Breast epithelium (tissue), 4 donors: ENCODE measurements around the gene CMPK2. TPM values are rescaled to one million over a fixed set of nuclear protein-coding genes. Genes with fewer than 3 reads are reported as not detected.
"Not testable (repeated sequence)": the region's sequence is repeated elsewhere in the genome, so short reads cannot be mapped to it uniquely, and the experiment has no call there.

Experiments
- DNase-seq, 2 donors: peaks; one replicate each; pipeline ENCODE4 v3.0.0-alpha.2; 2019; ENCODE audit warnings: low spot score in 2 of 2
- H3K27ac ChIP-seq, 2 donors: fragments of 200-600 bp; sonication (generic) in 1 of 2; one replicate each; pipeline ENCODE4 v1.5.1; 2016 to 2019; ENCODE audit warnings: mild to moderate bottlenecking in 1 of 2
- H3K27me3 ChIP-seq, 2 donors: fragments of 200-600 bp; sonication (generic) in 1 of 2; one replicate each; pipeline versions ENCODE4 v1.5.1 to v1.6.0; 2017 to 2019; ENCODE audit warnings: control low read depth in 1 of 2, mild to moderate bottlenecking in 1 of 2
- H3K36me3 ChIP-seq: fragments of 200-600 bp; one replicate; pipeline ENCODE4 v1.5.1; 2019
- H3K4me1 ChIP-seq, 2 donors: fragments of 200-600 bp; sonication (generic); one replicate each; pipeline ENCODE4 v1.5.1; 2016 to 2019; ENCODE audit warnings: control low read depth in 1 of 2
- H3K4me3 ChIP-seq, 3 donors: fragments of 200-600 bp; sonication (generic); 1 replicate in 2 of 3; 2 replicates in 1 of 3; pipeline ENCODE4 v1.5.1; 2016 to 2019; ENCODE audit warnings: mild to moderate bottlenecking in 3 of 3, moderate library complexity in 2 of 3
- H3K9me3 ChIP-seq, 2 donors: fragments of 200-600 bp; sonication (generic) in 1 of 2; one replicate each; pipeline ENCODE4 v1.5.1; 2016 to 2019; ENCODE audit warnings: control low read depth in 1 of 2
- POLR2A ChIP-seq: fragments of 450-650 bp; IDR thresholded peaks from one replicate; pipeline ENCODE4 v1.6.1; 2016; ENCODE audit warnings: antibody characterized with exemption, mild to moderate bottlenecking, moderate library complexity
- POLR2AphosphoS5 ChIP-seq, 3 donors: sonication (generic); formaldehyde crosslinking; IDR thresholded peaks; one replicate each; pipeline ENCODE4 v1.6.1; 2017; ENCODE audit warnings: antibody characterized with exemption in 3 of 3
- intact Hi-C: fragments of 100-400 bp; cut with DNase I; formaldehyde crosslinking; loops from one replicate; pipeline ENCODE4 v1.15.1; 2023; ENCODE audit warnings: low total_unique reads
- total RNA-seq, 3 donors: library from RNA; depleted of rRNA; stranded (reverse); fragments of >200 nt; gene quantifications; one replicate each; pipeline ENCODE4 v1.1.0, GENCODE V29; 2016
- TF ChIP-seq, protein P1 (sequence below), 3 donors: fragments of 450-650 bp; IDR thresholded peaks; one replicate each; pipeline ENCODE4 v1.5.1; 2016 to 2017; ENCODE audit warnings: antibody characterized with exemption in 3 of 3, mild to moderate bottlenecking in 3 of 3, moderate library complexity in 3 of 3

CMPK2 gene
- total RNA-seq, 3 donors from 2014 or later = 3.3 to 4.2 (median 4.0) TPM

DNA sequence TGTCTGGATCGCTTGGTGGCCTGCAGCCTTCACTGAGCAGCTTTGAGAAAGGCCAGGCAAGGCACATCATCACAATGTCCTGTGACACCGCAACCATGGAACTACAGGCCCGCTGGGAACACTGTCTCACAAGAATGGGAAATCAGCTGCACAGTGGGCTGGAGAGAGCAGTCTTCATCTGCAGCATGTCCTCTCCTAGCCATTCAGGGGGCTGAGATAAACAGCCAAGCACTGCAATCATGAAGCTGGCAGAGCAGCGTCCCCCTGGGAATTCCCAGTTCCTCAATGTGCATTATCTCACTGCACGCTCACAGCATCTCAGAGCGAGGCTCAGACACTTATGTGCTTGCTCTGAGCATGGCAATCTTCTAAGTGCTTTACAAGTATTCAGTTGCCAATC is 1.9 kb downstream of the CMPK2 start:
- Histone ChIP-seq H3K9me3 (peaks cover 2 to 7% of the 10 kb centered on the region in 2 donors), H3K27me3 (no peaks in the 10 kb centered on the region), H3K36me3 (no peaks in the 10 kb centered on the region), H3K4me1 (no peaks in the 10 kb centered on the region), H3K27ac (no peak overlapping the region), H3K4me3 (no peak overlapping the region)
- DNase-seq = no peak
- intact Hi-C loops = no loop called here
- TF ChIP-seq POLR2AphosphoS5 (IDR thresholded peaks at IDR 0.05) (no peak), POLR2A (no peak)
- TF ChIP-seq, protein P1, sequence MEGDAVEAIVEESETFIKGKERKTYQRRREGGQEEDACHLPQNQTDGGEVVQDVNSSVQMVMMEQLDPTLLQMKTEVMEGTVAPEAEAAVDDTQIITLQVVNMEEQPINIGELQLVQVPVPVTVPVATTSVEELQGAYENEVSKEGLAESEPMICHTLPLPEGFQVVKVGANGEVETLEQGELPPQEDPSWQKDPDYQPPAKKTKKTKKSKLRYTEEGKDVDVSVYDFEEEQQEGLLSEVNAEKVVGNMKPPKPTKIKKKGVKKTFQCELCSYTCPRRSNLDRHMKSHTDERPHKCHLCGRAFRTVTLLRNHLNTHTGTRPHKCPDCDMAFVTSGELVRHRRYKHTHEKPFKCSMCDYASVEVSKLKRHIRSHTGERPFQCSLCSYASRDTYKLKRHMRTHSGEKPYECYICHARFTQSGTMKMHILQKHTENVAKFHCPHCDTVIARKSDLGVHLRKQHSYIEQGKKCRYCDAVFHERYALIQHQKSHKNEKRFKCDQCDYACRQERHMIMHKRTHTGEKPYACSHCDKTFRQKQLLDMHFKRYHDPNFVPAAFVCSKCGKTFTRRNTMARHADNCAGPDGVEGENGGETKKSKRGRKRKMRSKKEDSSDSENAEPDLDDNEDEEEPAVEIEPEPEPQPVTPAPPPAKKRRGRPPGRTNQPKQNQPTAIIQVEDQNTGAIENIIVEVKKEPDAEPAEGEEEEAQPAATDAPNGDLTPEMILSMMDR (IDR thresholded peaks at IDR 0.05) = no peak

DNA sequence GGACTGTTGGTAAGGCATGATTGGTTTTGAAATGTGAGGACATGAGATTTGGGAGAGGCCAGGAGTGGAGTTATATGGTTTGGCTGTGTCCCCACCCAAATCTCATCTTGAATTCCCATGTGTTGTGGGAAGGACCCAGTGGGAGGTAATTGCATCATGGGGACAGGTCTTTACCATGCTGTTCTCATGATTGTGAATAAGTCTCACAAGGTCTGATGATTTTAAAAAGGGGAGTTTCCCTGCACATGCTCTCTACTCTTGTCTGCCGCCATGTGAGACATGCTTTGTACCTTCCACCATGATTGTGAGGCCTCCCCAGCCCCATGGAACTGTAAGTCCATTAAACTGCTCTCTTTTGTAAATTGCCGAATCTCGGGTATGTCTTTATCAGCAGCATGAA is 5.4 kb downstream of the CMPK2 start:
- H3K9me3 ChIP-seq = peaks cover 7 to 10% of the 10 kb centered on the region in 2 donors
- no peaks in the 10 kb centered on the region for H3K27me3 ChIP-seq
- no peaks in the 10 kb centered on the region for H3K36me3 ChIP-seq
- no peak for DNase-seq
- TF ChIP-seq POLR2AphosphoS5 (IDR thresholded peaks at IDR 0.05) (no peak), POLR2A (no peak)
- TF ChIP-seq, protein P1 (IDR thresholded peaks at IDR 0.05) = no peak
- no peaks in the 10 kb centered on the region for H3K4me1 ChIP-seq
- intact Hi-C loops = no loop called here
- H3K4me3 ChIP-seq = no peak overlapping the region
- no peak overlapping the region for H3K27ac ChIP-seq

DNA sequence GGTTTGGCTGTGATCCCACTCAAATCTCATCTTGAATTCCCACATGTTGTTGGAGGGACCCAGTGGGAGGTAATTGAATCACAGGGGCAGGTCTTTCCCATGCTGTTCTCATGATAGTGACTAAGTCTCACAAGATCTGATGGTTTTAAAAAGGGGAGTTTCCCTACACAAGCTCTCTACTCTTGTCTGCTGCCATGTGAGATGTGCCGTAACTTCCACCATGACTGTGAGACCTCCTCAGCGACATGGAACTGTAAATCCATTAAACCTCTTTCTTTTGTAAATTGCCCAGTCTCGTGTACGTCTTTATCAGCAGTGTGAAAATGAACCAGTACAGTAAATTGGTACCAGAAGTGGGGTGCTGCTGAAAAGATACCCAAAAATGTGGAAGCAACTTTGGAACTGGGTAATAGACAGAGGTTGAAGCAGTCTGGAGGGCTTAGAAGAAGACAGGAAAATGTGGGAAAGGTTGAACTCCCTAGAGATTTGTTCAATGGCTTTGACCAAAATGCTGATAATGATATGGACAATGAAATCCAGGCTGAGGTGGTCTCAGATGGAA is 7.2 kb downstream of the CMPK2 start:
- H3K4me3 ChIP-seq, H3K36me3 ChIP-seq, intact Hi-C loops, H3K4me1 ChIP-seq, H3K27me3 ChIP-seq, DNase-seq, H3K27ac ChIP-seq: not testable (repeated sequence)
- peaks cover 7 to 10% of the 10 kb centered on the region in 2 donors for H3K9me3 ChIP-seq

DNA sequence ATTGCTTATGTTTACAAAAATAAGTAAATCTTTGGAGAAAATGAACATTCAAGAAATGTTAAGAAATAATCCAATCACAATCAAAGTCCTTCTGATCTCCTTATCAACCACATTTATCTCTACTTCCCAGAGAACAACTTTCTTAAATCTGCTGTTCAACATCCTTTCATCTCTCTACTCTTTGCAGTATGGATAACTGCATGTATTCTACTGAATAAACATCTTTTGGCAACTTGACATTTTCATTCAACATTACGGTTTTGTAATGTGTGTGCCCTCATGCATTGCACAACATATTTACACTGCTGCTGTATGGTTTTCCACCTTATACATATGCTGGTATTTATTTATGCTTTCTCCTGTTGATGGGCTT is 9.2 kb downstream of the CMPK2 start:
- H3K4me1 ChIP-seq = no peaks in the 10 kb centered on the region
- H3K4me3 ChIP-seq = no peak overlapping the region
- no peaks in the 10 kb centered on the region for H3K36me3 ChIP-seq
- intact Hi-C loops = no loop called here
- no peak for DNase-seq
- H3K9me3 ChIP-seq = peaks cover 7 to 16% of the 10 kb centered on the region in 2 donors
- H3K27ac ChIP-seq = no peak overlapping the region
- TF ChIP-seq POLR2AphosphoS5 (IDR thresholded peaks at IDR 0.05) = no peak
- no peak for TF ChIP-seq POLR2A
- TF ChIP-seq, protein P1 (IDR thresholded peaks at IDR 0.05) = no peak
- no peaks in the 10 kb centered on the region for H3K27me3 ChIP-seq

DNA sequence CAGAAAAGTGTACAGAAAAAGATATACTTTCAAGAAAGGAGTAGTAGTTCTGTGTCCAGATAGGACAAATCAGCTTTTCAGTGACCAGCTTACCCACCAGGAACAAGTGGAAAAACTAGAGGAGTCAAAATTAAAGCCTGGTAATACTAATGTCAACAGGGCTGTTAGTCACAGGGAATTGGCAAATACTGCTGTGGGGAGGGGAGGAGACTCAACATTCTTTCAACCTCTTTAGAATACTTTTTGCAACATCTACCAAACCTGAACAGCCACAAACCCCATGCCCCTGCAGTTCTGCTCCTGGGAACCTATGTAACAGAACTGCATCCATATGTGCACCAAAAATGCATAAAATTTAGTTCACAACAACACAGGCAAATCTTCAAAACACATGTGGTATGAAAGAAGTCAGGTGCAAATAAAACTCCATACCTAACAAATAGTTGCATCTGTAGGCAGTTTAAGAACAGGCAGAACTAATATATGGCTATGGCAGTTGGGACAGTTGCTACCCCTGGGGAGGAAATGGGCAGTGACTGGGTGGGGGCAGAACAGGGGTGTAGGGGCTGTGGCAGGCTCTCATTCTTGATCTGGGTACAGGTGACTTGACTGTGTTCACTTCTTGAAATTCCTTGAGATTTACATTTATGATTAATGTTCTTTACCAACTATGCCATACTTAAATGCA is 9.7 kb downstream of the CMPK2 start:
- no peak overlapping the region for H3K27ac ChIP-seq
- no peaks in the 10 kb centered on the region for H3K27me3 ChIP-seq
- DNase-seq = no peak
- intact Hi-C loops = no loop called here
- no peak overlapping the region for H3K4me3 ChIP-seq
- no peaks in the 10 kb centered on the region for H3K4me1 ChIP-seq
- no peaks in the 10 kb centered on the region for H3K36me3 ChIP-seq
- TF ChIP-seq, protein P1 (IDR thresholded peaks at IDR 0.05) = no peak
- TF ChIP-seq POLR2A = no peak
- TF ChIP-seq POLR2AphosphoS5 (IDR thresholded peaks at IDR 0.05) = no peak
- H3K9me3 ChIP-seq = peaks cover 7 to 16% of the 10 kb centered on the region in 2 donors
